HepG2 (cell line): ENCODE results near the gene DAB1. TPM values are rescaled to one million over a fixed set of nuclear protein-coding genes. Genes with fewer than 3 reads are reported as not detected.
A peak's percentile ranks its signal among the peaks of the same experiment; 100 is the strongest.

ENCODE experiments used
- ARHGAP35 ChIP-seq: sonication (generic); formaldehyde crosslinking; IDR thresholded peaks from 2 replicates; pipeline ENCODE4 v1.9.0; 2022; ENCODE audit warnings: mild to moderate bottlenecking, inconsistent platforms, moderate library complexity, missing genetic modification reagents, borderline replicate concordance
- ASH2L ChIP-seq: fragments of 300-600, 200-600 bp; sonication (generic); IDR thresholded peaks from 2 replicates; pipeline ENCODE4 v1.7.0; 2017; ENCODE audit warnings: low read depth, mild to moderate bottlenecking, moderate library complexity, mixed read lengths, low read length; ENCODE audit not compliant: insufficient read length
- CEBPG ChIP-seq: IDR thresholded peaks from 2 replicates; pipeline ENCODE4 v1.6.1; 2016
- E2F2 ChIP-seq: sonication (generic); formaldehyde crosslinking; IDR thresholded peaks from 2 replicates; pipeline ENCODE4 v1.4.0; 2020; ENCODE audit warnings: missing genetic modification reagents, borderline replicate concordance
- HNF1A ChIP-seq, 2 experiments: sonication (generic) in 1 of 2; formaldehyde crosslinking in 1 of 2; IDR thresholded peaks; 2 replicates each; pipeline versions ENCODE4 v1.4.0 to v1.6.1; 2016 to 2020; ENCODE audit warnings: borderline replicate concordance in 1 of 2, low read depth in 1 of 2, mild to moderate bottlenecking in 1 of 2, missing genetic modification reagents in 1 of 2
- MZF1 ChIP-seq: sonication (generic); formaldehyde crosslinking; IDR thresholded peaks from 2 replicates; pipeline ENCODE4 v1.8.1; 2023; ENCODE audit warnings: mild to moderate bottlenecking, missing genetic modification reagents, borderline replicate concordance
- NFKBIZ ChIP-seq: IDR thresholded peaks from 2 replicates; pipeline ENCODE4 v1.6.1; 2018; ENCODE audit warnings: missing genetic modification reagents, missing compliant biosample characterization
- NONO ChIP-seq, 2 experiments: fragments of 450-650 bp in 1 of 2; sonication (generic) in 1 of 2; formaldehyde crosslinking in 1 of 2; IDR thresholded peaks in 1 of 2; conservative IDR thresholded peaks in 1 of 2; 2 replicates each; pipeline versions ENCODE4 v1.6.1 to v1.8.0; 2017 to 2022; ENCODE audit warnings: mild to moderate bottlenecking in 1 of 2, missing genetic modification reagents in 1 of 2, moderate library complexity in 1 of 2
- PREB ChIP-seq: sonication (generic); formaldehyde crosslinking; IDR thresholded peaks from 2 replicates; pipeline ENCODE4 v1.4.0; 2020; ENCODE audit warnings: missing genetic modification reagents
- RCOR2 ChIP-seq: IDR thresholded peaks from 2 replicates; pipeline ENCODE4 v1.6.1; 2016; ENCODE audit warnings: missing biosample characterization, missing genetic modification reagents
- TEAD3 ChIP-seq: optimal IDR thresholded peaks from 2 replicates; pipeline ENCODE3; 2016; ENCODE audit warnings: borderline replicate concordance
- WIZ ChIP-seq: sonication (generic); formaldehyde crosslinking; IDR thresholded peaks from 2 replicates; pipeline ENCODE4 v1.5.1; 2020; ENCODE audit warnings: mild to moderate bottlenecking, missing genetic modification reagents
- ZFP36L1 ChIP-seq: sonication (generic); formaldehyde crosslinking; IDR thresholded peaks from 2 replicates; pipeline ENCODE4 v1.8.0; 2022; ENCODE audit warnings: mild to moderate bottlenecking, missing genetic modification reagents, moderate library complexity
- ZNF292 ChIP-seq: sonication (generic); formaldehyde crosslinking; IDR thresholded peaks from 2 replicates; pipeline ENCODE4 v1.8.1; 2022; ENCODE audit warnings: mild to moderate bottlenecking, low read depth, missing genetic modification reagents, borderline replicate concordance
- ZNF644 ChIP-seq: IDR thresholded peaks from 2 replicates; pipeline ENCODE4 v1.6.1; 2016; ENCODE audit warnings: low read depth
- ZNF749 ChIP-seq: sonication (generic); formaldehyde crosslinking; IDR thresholded peaks from 2 replicates; pipeline ENCODE4 v1.8.0; 2022; ENCODE audit warnings: mild to moderate bottlenecking, missing genetic modification reagents, moderate library complexity, borderline replicate concordance
- ZNF792 ChIP-seq: IDR thresholded peaks from 2 replicates; pipeline ENCODE4 v1.6.1; 2016
- ZNF800 ChIP-seq: sonication (generic); formaldehyde crosslinking; IDR thresholded peaks from 2 replicates; pipeline ENCODE4 v1.4.0; 2020; ENCODE audit warnings: missing genetic modification reagents
- polyA plus RNA-seq, 8 experiments: library from polyadenylated mRNA; depleted of rRNA in 3 of 8; stranded (reverse) in 7 of 8; unstranded in 1 of 8; fragments of >200 nt; fragmentation: Illumina TruSeq in 4 of 8; extraction: Trizol in 4 of 8; gene quantifications; 2 replicates each; pipeline versions ENCODE4 v1.2.1 to v1.2.3, GENCODE V29; 2011 to 2016; ENCODE audit warnings: low read depth in 4 of 8, missing spikeins in 1 of 8, mixed read lengths in 1 of 8; ENCODE audit not compliant: insufficient read depth in 1 of 8
- total RNA-seq, 5 experiments: library from RNA; depleted of rRNA; stranded (reverse); fragments of >200 nt; fragmentation: Illumina TruSeq; extraction: Trizol; gene quantifications; 2 replicates each; pipeline ENCODE4 v1.2.3, GENCODE V29; 2016; ENCODE audit warnings: low read depth in 1 of 5

The DAB1 gene
- total and polyA plus RNA-seq, 2 of the 13 experiments (the other 11 are each of a cell fraction or from before 2014, with no cell fraction given) = 0.04 to 0.13 TPM

GRCh38 chr1:57400048-57400447 lies 23.8 kb downstream of the DAB1 start (continued):
- TF ChIP-seq PREB (CRISPR knock-in tag) (no peak), ARHGAP35 (no peak), ZNF292 (CRISPR knock-in tag) (0 out of 2 replicates have a peak, but pooled peaks have one; percentile 35), NONO (IDR thresholded peaks at IDR 0.05) (no peak), NONO (CRISPR knock-in tag; conservative IDR thresholded peaks at IDR 0.05) (no peak), ASH2L (no peak), ZNF800 (no peak), ZNF792 (CRISPR knock-in tag) (no peak), WIZ (CRISPR knock-in tag) (no peak), NFKBIZ (CRISPR knock-in tag) (no peak), TEAD3 (CRISPR knock-in tag) (no peak), ZNF749 (CRISPR knock-in tag) (0 out of 2 replicates have a peak, but pooled peaks have one; percentile 47), CEBPG (peak; percentile 26; the same call in 1 of the 2 replicates), ZNF644 (CRISPR knock-in tag) (peak; percentile 43; the same call in 1 of the 2 replicates), HNF1A (IDR thresholded peaks at IDR 0.05; ENCODE audit: low read depth) (peak; percentile 98), HNF1A (CRISPR knock-in tag; IDR thresholded peaks at IDR 0.05; ENCODE audit: borderline replicate concordance) (peak; percentile 94), MZF1 (CRISPR knock-in tag) (no peak), E2F2 (CRISPR knock-in tag) (no peak), ZFP36L1 (CRISPR knock-in tag) (no peak), RCOR2 (no peak)
